GM10248 (cell line): ENCODE data around the gene ACTN3.
A peak's percentile ranks its signal among the peaks of the same experiment; 100 is the strongest.

Source experiments
- CTCF ChIA-PET: fragments of 300-600 bp; sonication (Branson Sonifier 250); formaldehyde crosslinking; extraction: SDS; loops from one replicate; lab custom pipeline; 2021; ENCODE audit warnings: antibody characterized with exemption; lab: Yijun Ruan, JAX
- POLR2A ChIA-PET: fragments of 350-650 bp; sonication (Branson Sonifier 250); formaldehyde crosslinking; extraction: SDS; loops from one replicate; lab custom pipeline; 2020; ENCODE audit warnings: antibody characterized with exemption; lab: Yijun Ruan, JAX
- DNase-seq: peaks from one replicate; pipeline ENCODE4 v3.0.0; 2012; ENCODE audit errors: extremely low spot score
- CTCF ChIP-seq: IDR thresholded peaks from 2 replicates; pipeline ENCODE4 v1.5.1; 2012; ENCODE audit warnings: mild to moderate bottlenecking, low read depth; ENCODE audit errors: extremely low read depth, missing control alignments, control extremely low read depth

The ACTN3 gene

GRCh38 chr11:66592457-66593302 is 46.0 kb downstream of the ACTN3 start, which contains the start of the genes CCDC87 and CCS:
CCDC87 (minus strand) TSS chr11:66593063; CDS start chr11:66593015, 48 bp downstream.
CCS (plus strand) TSS chr11:66593185; CDS start chr11:66593262, 77 bp downstream.
- DNase-seq = peak; percentile 100
- ChIA-PET POLR2A (interaction anchor here (0.6 to 1.6 kb wide), 3 partner anchors 25 to 85 kb away, joined by 3 to 6 read pairs (median 3); partner anchors contain the start of gene RBM4B), CTCF (interaction anchor here (1.0 to 2.4 kb wide), 16 partner anchors 12 to 725 kb away, joined by 3 to 10 read pairs (median 4); partner anchors contain the start of genes CTSF, DPP3, MRPL11 and RBM14)
- TF ChIP-seq CTCF = peak; percentile 43

GRCh38 chr11:66593303-66593635 is 46.6 kb downstream of the ACTN3 start:
- POLR2A ChIA-PET = interaction anchor here (1.3 kb wide), 1 partner anchor 24 kb away, joined by 3 read pairs; no protein-coding TSS in a partner anchor
- peak; percentile 32 for DNase-seq
- CTCF ChIA-PET = interaction anchor here (1.0 to 2.4 kb wide), 12 partner anchors 12 to 725 kb away, joined by 3 to 10 read pairs (median 4); partner anchors contain the start of genes DPP3, MRPL11, RBM14 and RBM4
- TF ChIP-seq CTCF = no peak

GRCh38 chr11:66593650-66594049 is 46.9 kb downstream of the ACTN3 start:
- POLR2A ChIA-PET = interaction anchor here (1.3 kb wide), 1 partner anchor 24 kb away, joined by 3 read pairs; no protein-coding TSS in a partner anchor
- no peak for DNase-seq
- no peak for TF ChIP-seq CTCF
- CTCF ChIA-PET = interaction anchor here (0.9 to 2.4 kb wide), 8 partner anchors 11 to 724 kb away, joined by 3 to 10 read pairs (median 3); partner anchors contain the start of gene MRPL11

GRCh38 chr11:66595245-66595904 is 48.7 kb downstream of the ACTN3 start:
- POLR2A ChIA-PET = no interaction called here
- no peak for TF ChIP-seq CTCF
- DNase-seq = no peak
- CTCF ChIA-PET = interaction anchor here (1.1 to 1.5 kb wide), 3 partner anchors 12 to 100 kb away, joined by 3 to 4 read pairs (median 3); no protein-coding TSS in a partner anchor

GRCh38 chr11:66598993-66599392 is 52.3 kb downstream of the ACTN3 start:
- no peak for TF ChIP-seq CTCF
- ChIA-PET CTCF (interaction anchor here (1.1 to 1.6 kb wide), 2 partner anchors 9 to 79 kb away, joined by 3 to 5 read pairs; no protein-coding TSS in a partner anchor), POLR2A (interaction anchor here (0.6 kb wide), 1 partner anchor 8 kb away, joined by 3 read pairs; no protein-coding TSS in a partner anchor)
- DNase-seq = no peak

- no peak for DNase-seq
- ChIA-PET CTCF (interaction anchor here (1.4 to 1.6 kb wide), 2 partner anchors 8 to 11 kb away, joined by 3 to 5 read pairs; no protein-coding TSS in a partner anchor), POLR2A (no interaction called here)
- TF ChIP-seq CTCF = no peak
These were observed 53.5 kb downstream of the ACTN3 start for GRCh38 chr11:66600219-66600618.
